Lung (tissue), 12 donors: ENCODE results near the gene TMPRSS5. TPM values are rescaled to one million over a fixed set of nuclear protein-coding genes. Genes with fewer than 3 reads are reported as not detected.

Experiments used
- ATAC-seq: fragments of 200-7000 bp; cut with Tn5 transposase; one replicate; pipeline ENCODE4 v1.9.1; 2020; ENCODE audit warnings: moderate number of reproducible peaks; ENCODE audit not compliant: insufficient read depth, low FRiP score
- DNase-seq, 3 donors: peaks; one replicate each; pipeline ENCODE4 v3.0.0-alpha.2; 2013 to 2017
- H3K27ac ChIP-seq, 2 donors: one replicate each; pipeline ENCODE4 v1.5.1; 2013; ENCODE audit warnings: mild to moderate bottlenecking in 2 of 2, moderate library complexity in 2 of 2, control low read depth in 1 of 2, inconsistent platforms in 1 of 2, low read depth in 1 of 2, low read length in 1 of 2
- H3K27me3 ChIP-seq, 3 donors: one replicate each; pipeline ENCODE4 v1.5.1; 2013; ENCODE audit warnings: low read length in 2 of 3; ENCODE audit not compliant: control insufficient read depth in 3 of 3, insufficient read depth in 3 of 3
- H3K36me3 ChIP-seq, 4 donors: one replicate each; pipeline ENCODE4 v1.5.1; 2013; ENCODE audit warnings: low read length in 4 of 4, mild to moderate bottlenecking in 1 of 4, moderate library complexity in 1 of 4; ENCODE audit not compliant: control insufficient read depth in 4 of 4, insufficient read depth in 4 of 4
- H3K4me1 ChIP-seq, 5 donors: one replicate each; pipeline ENCODE4 v1.5.1; 2013; ENCODE audit warnings: low read length in 5 of 5, mild to moderate bottlenecking in 2 of 5, moderate library complexity in 1 of 5; ENCODE audit not compliant: control insufficient read depth in 5 of 5, insufficient read depth in 5 of 5
- H3K4me3 ChIP-seq: one replicate; pipeline ENCODE4 v1.5.1; 2013; ENCODE audit warnings: mild to moderate bottlenecking, control low read depth, moderate library complexity
- H3K9ac ChIP-seq, 2 donors: one replicate each; pipeline ENCODE4 v1.5.1; 2013; ENCODE audit warnings: low read length in 2 of 2, control low read depth in 1 of 2; ENCODE audit not compliant: insufficient read depth in 1 of 2
- H3K9me3 ChIP-seq, 4 donors: one replicate each; pipeline ENCODE4 v1.5.1; 2013; ENCODE audit warnings: low read length in 3 of 4, mild to moderate bottlenecking in 1 of 4, moderate library complexity in 1 of 4; ENCODE audit not compliant: control insufficient read depth in 4 of 4, insufficient read depth in 3 of 4
- CTCF ChIP-seq: IDR thresholded peaks from 2 replicates; pipeline ENCODE4 v1.5.1; 2012; ENCODE audit warnings: mild to moderate bottlenecking; ENCODE audit errors: control extremely low read depth, extremely low read depth
- WGBS, 2 donors: extraction: QIAGEN DNeasy Blood & Tissue Kit; methylation state at CpG; one replicate each; pipeline ENCODE4 v1.1.7; 2013; 5-methylcytosine and 5-hydroxymethylcytosine counted together
- polyA plus RNA-seq, 2 donors: library from polyadenylated mRNA; stranded (reverse); fragments of 200-250 nt; gene quantifications; one replicate each; pipeline ENCODE4 v1.2.1, GENCODE V29; 2013
- total RNA-seq, 2 donors: library from RNA; depleted of rRNA in 1 of 2; stranded (reverse); fragments of >200 nt in 1 of 2; gene quantifications; one replicate each; pipeline ENCODE4 v1.2.1, GENCODE V29; 2014 to 2021
- donor health status: control.
- donor health status: control.
- donor health status: Bipolar disorder and iron deficiency.
- donor health status: healthy.
- donor health status: DM: yes; HTN: yes; CAD: no.

TMPRSS5 gene
- total and polyA plus RNA-seq, 4 donors: 0.32 to 1.8 (median 0.99) TPM

DNA sequence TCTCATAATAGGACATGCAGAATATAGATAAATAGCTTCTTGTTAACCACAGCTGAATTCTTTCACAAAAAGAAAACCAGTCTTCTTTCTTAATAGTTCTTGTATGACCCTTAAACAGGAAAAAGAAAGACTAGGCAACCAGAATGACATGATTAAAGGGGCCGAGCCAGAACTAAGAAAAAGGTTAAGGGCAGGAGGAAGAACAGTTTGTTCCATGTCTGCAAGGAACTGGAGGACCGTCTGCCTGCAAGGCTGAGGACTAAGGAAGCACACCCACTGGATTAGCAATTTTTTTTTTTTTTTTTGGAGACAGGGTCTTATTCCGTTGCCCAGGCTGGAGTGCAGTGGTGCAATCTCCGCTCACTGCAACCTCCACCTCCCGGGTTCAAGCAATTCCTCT, 26.0 kb upstream of the TMPRSS5 start:
- ATAC-seq (no peak), DNase-seq (no peak)
- 85 to 92% methylated on average over 5 of the region's 5 CpGs for WGBS, 2 donors
- peaks cover 0 to 3% (median 0%) of the 10 kb centered on the region in 5 donors for H3K4me1 ChIP-seq
- H3K36me3 ChIP-seq: peaks cover 14 to 31% (median 17%) of the 10 kb centered on the region in 4 donors
- no peaks in the 10 kb centered on the region for H3K9me3 ChIP-seq
- no peak overlapping the region for H3K27ac ChIP-seq
- no peak for TF ChIP-seq CTCF
- no peak overlapping the region for H3K9ac ChIP-seq
- no peak overlapping the region for H3K4me3 ChIP-seq
- no peaks in the 10 kb centered on the region for H3K27me3 ChIP-seq

DNA sequence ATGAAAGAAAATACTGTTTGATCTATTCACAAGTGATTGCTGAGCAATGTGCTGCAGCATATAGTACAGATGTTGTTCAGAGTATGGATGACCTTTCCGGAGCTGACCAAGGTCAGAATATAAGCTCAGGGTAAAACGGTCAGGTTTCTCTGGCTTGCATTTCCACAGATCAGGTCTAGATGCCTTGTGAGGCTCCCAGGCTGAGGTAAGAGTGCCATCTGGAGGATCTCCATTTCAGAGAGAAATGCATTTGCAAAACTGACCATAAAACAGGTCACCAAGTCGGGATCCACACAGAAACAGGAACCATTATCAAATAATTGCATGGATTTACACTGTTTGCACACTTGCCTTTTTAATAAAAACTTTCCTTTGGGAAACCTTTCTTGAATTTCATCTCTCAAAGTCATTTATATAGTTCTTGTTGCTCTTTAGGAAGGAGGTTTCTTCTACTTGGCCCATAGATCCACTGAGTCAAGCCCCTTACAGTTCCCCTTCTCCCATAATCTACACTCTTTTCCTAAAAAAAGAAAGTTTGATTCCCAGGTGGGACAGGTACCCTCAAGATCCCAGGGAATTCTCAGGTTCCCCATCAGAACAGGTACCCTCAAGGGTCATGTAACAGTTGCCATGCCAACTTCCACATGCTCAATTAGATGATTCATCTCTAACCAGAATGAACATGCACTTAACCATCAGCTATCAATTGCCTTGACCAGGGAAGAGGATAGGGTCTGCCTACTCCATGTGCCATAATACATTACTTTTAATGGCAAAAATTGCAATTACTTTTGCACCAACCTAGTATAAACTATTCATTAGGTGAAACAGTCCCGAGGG, 25.0 kb upstream of the TMPRSS5 start:
- no peak overlapping the region for H3K27ac ChIP-seq
- no peak for TF ChIP-seq CTCF
- DNase-seq: peak; percentile 28 to 65 (median 48)
- ATAC-seq: no peak
- H3K27me3 ChIP-seq: no peaks in the 10 kb centered on the region
- H3K9ac ChIP-seq: no peak overlapping the region
- peaks cover 0 to 3% (median 0%) of the 10 kb centered on the region in 5 donors for H3K4me1 ChIP-seq
- no peaks in the 10 kb centered on the region for H3K9me3 ChIP-seq
- WGBS, 2 donors: 59 to 73% methylated on average over 4 of the region's 4 CpGs
- H3K4me3 ChIP-seq: no peak overlapping the region
- H3K36me3 ChIP-seq: peaks cover 9 to 22% (median 11%) of the 10 kb centered on the region in 4 donors

GRCh38 chr11:113729456-113729855, 23.3 kb upstream of the TMPRSS5 start:
- 66 to 83% methylated on average over 5 of the region's 5 CpGs for WGBS, 2 donors
- DNase-seq: no peak
- no peak for ATAC-seq
- H3K27ac ChIP-seq: no peak overlapping the region
- no peaks in the 10 kb centered on the region for H3K9me3 ChIP-seq
- TF ChIP-seq CTCF: no peak
- H3K4me3 ChIP-seq: no peak overlapping the region
- no peak overlapping the region for H3K9ac ChIP-seq
- H3K4me1 ChIP-seq: peaks cover 0 to 3% (median 0%) of the 10 kb centered on the region in 5 donors
- H3K27me3 ChIP-seq: no peaks in the 10 kb centered on the region
- peaks cover 2 to 13% (median 6%) of the 10 kb centered on the region in 4 donors for H3K36me3 ChIP-seq
